GDM1 (cell line): ENCODE data around the gene VSIG2.
A peak's percentile ranks its signal among the peaks of the same experiment; 100 is the strongest.

Experiments used
- DNase-seq: peaks from one replicate; lab custom pipeline; 2025; lab: John Stamatoyannopoulos, UW

The VSIG2 gene

GRCh38 chr11:124763156-124763947 is 11.3 kb upstream of the VSIG2 start:
- DNase-seq = peak; percentile 61

GRCh38 chr11:124762624-124763155 is 10.6 kb upstream of the VSIG2 start:
- no peak for DNase-seq

GRCh38 chr11:124762105-124762623 is 10.1 kb upstream of the VSIG2 start, which contains the start of gene ESAM:
ESAM (minus strand) TSS chr11:124762290; CDS start chr11:124762154, 136 bp downstream.
- no peak for DNase-seq

- DNase-seq = no peak
Observed at GRCh38 chr11:124761301-124762104, 9.4 kb upstream of the VSIG2 start.

- DNase-seq = no peak
Observed at GRCh38 chr11:124760806-124761205, 8.8 kb upstream of the VSIG2 start.

- DNase-seq = no peak
Observed at GRCh38 chr11:124760205-124760652, 8.2 kb upstream of the VSIG2 start.

GRCh38 chr11:124759266-124760204 is 7.5 kb upstream of the VSIG2 start:
- no peak for DNase-seq

- DNase-seq = peak; percentile 87
Observed at GRCh38 chr11:124758355-124759265, 6.6 kb upstream of the VSIG2 start.

GRCh38 chr11:124757320-124757719 is 5.3 kb upstream of the VSIG2 start:
- no peak for DNase-seq

- no peak for DNase-seq
Observed at GRCh38 chr11:124756753-124757227, 4.7 kb upstream of the VSIG2 start.

- no peak for DNase-seq
Observed at GRCh38 chr11:124756033-124756752, 4.1 kb upstream of the VSIG2 start.

- DNase-seq = no peak
Observed at GRCh38 chr11:124754710-124755109, 2.7 kb upstream of the VSIG2 start.

GRCh38 chr11:124754309-124754708 is 2.3 kb upstream of the VSIG2 start:
- no peak for DNase-seq

- DNase-seq = no peak
Observed at GRCh38 chr11:124753624-124754023, 1.6 kb upstream of the VSIG2 start.

- no peak for DNase-seq
Observed at GRCh38 chr11:124753205-124753604, 1.1 kb upstream of the VSIG2 start.

GRCh38 chr11:124752471-124753102 is 532 bp upstream of the VSIG2 start:
- no peak for DNase-seq

- no peak for DNase-seq
Observed at GRCh38 chr11:124751391-124751740, 689 bp downstream of the VSIG2 start.

- no peak for DNase-seq
Observed at GRCh38 chr11:124749912-124750311, 2.1 kb downstream of the VSIG2 start.
